Measurements from ENCODE around the gene FMC1. TPM values are rescaled to one million over a fixed set of nuclear protein-coding genes. Genes with fewer than 3 reads are reported as not detected.

Gene FMC1
- total RNA-seq, 2 donors from 2014 or later: 6.0 to 43.8 TPM

GRCh38 chr7:139370301-139370942, 29.3 kb downstream of the FMC1 start:
- WGBS, 2 donors: 50 to 69% methylated on average over 5 of the region's 5 CpGs
- peaks cover 47% of the 10 kb centered on the region for H3K4me1 ChIP-seq
- no peak for TF ChIP-seq POLR2A (IDR thresholded peaks at IDR 0.05)
- no peak for TF ChIP-seq CTCF (IDR thresholded peaks at IDR 0.05)

GRCh38 chr7:139370943-139371313, 29.8 kb downstream of the FMC1 start:
- WGBS, 2 donors: 81 to 88% methylated on average over 1 of the region's 1 CpG
- DNase-seq (no peak), ATAC-seq (no peak)
- Histone ChIP-seq H3K36me3 (replicated peaks in 1 of 2; ENCODE audit: insufficient read depth in 1 of 2, low read depth in 2 of 2) (no peaks in the 10 kb centered on the region), H3K9me3 (no peaks in the 10 kb centered on the region), H3K4me1 (peaks cover 41% of the 10 kb centered on the region), H3K27ac (no peak overlapping the region), H3K27me3 (no peaks in the 10 kb centered on the region), H3K4me3 (no peak overlapping the region)
- TF ChIP-seq POLR2A (IDR thresholded peaks at IDR 0.05) (no peak), CTCF (IDR thresholded peaks at IDR 0.05) (no peak)
- intact Hi-C loops (cut with DNase I): no loop called here

More at GRCh38 chr7:139370301-139370942, 29.3 kb downstream of the FMC1 start:
- DNase-seq: no peak
- no peaks in the 10 kb centered on the region for H3K9me3 ChIP-seq
- H3K27ac ChIP-seq: no peak overlapping the region
- no peak for ATAC-seq
- intact Hi-C loops (cut with DNase I): no loop called here
- no peaks in the 10 kb centered on the region for H3K36me3 ChIP-seq (replicated peaks in 1 of 2; ENCODE audit: insufficient read depth in 1 of 2, low read depth in 2 of 2)
- H3K27me3 ChIP-seq: no peaks in the 10 kb centered on the region
- H3K4me3 ChIP-seq: no peak overlapping the region

- ATAC-seq: no peak
- no peak overlapping the region for H3K27ac ChIP-seq
- 83 to 87% methylated on average over 6 of the region's 6 CpGs for WGBS, 2 donors
- peaks cover 32% of the 10 kb centered on the region for H3K4me1 ChIP-seq
- H3K9me3 ChIP-seq: no peaks in the 10 kb centered on the region
- H3K36me3 ChIP-seq (replicated peaks in 1 of 2; ENCODE audit: insufficient read depth in 1 of 2, low read depth in 2 of 2): peaks cover 8 to 13% of the 10 kb centered on the region in 2 donors
- no peaks in the 10 kb centered on the region for H3K27me3 ChIP-seq
- no peak for DNase-seq
- H3K4me3 ChIP-seq: no peak overlapping the region
- TF ChIP-seq POLR2A (IDR thresholded peaks at IDR 0.05) (no peak), CTCF (IDR thresholded peaks at IDR 0.05) (no peak)
- intact Hi-C loops (cut with DNase I): no loop called here
These were observed 33.1 kb downstream of the FMC1 start for GRCh38 chr7:139374246-139374645.

- no peaks in the 10 kb centered on the region for H3K27me3 ChIP-seq
- no peaks in the 10 kb centered on the region for H3K9me3 ChIP-seq
- DNase-seq (no peak), ATAC-seq (no peak)
- H3K27ac ChIP-seq: no peak overlapping the region
- no peak overlapping the region for H3K4me3 ChIP-seq
- no peak for TF ChIP-seq POLR2A (IDR thresholded peaks at IDR 0.05)
- TF ChIP-seq CTCF (IDR thresholded peaks at IDR 0.05): no peak
- H3K36me3 ChIP-seq (replicated peaks in 1 of 2; ENCODE audit: insufficient read depth in 1 of 2, low read depth in 2 of 2): peaks cover 10 to 11% of the 10 kb centered on the region in 2 donors
- intact Hi-C loops (cut with DNase I): no loop called here
- H3K4me1 ChIP-seq: no peaks in the 10 kb centered on the region
- WGBS, 2 donors: 90 to 94% methylated on average over 6 of the region's 6 CpGs
These were observed 41.3 kb downstream of the FMC1 start for GRCh38 chr7:139382439-139382838.

GRCh38 chr7:139384611-139385010, 43.5 kb downstream of the FMC1 start:
- no peak for TF ChIP-seq POLR2A (IDR thresholded peaks at IDR 0.05)
- no peak for TF ChIP-seq CTCF (IDR thresholded peaks at IDR 0.05)
- no peaks in the 10 kb centered on the region for H3K9me3 ChIP-seq
- DNase-seq (no peak), ATAC-seq (no peak)
- no peaks in the 10 kb centered on the region for H3K4me1 ChIP-seq
- H3K27ac ChIP-seq: no peak overlapping the region
- intact Hi-C loops (cut with DNase I): no loop called here
- H3K4me3 ChIP-seq: no peak overlapping the region
- peaks cover 1 to 7% of the 10 kb centered on the region in 2 donors for H3K36me3 ChIP-seq (replicated peaks in 1 of 2; ENCODE audit: insufficient read depth in 1 of 2, low read depth in 2 of 2)
- no peaks in the 10 kb centered on the region for H3K27me3 ChIP-seq
- WGBS, 2 donors: 94 to 95% methylated on average over 3 of the region's 3 CpGs
